ENCODE results near the gene CREB3L1.

DNA sequence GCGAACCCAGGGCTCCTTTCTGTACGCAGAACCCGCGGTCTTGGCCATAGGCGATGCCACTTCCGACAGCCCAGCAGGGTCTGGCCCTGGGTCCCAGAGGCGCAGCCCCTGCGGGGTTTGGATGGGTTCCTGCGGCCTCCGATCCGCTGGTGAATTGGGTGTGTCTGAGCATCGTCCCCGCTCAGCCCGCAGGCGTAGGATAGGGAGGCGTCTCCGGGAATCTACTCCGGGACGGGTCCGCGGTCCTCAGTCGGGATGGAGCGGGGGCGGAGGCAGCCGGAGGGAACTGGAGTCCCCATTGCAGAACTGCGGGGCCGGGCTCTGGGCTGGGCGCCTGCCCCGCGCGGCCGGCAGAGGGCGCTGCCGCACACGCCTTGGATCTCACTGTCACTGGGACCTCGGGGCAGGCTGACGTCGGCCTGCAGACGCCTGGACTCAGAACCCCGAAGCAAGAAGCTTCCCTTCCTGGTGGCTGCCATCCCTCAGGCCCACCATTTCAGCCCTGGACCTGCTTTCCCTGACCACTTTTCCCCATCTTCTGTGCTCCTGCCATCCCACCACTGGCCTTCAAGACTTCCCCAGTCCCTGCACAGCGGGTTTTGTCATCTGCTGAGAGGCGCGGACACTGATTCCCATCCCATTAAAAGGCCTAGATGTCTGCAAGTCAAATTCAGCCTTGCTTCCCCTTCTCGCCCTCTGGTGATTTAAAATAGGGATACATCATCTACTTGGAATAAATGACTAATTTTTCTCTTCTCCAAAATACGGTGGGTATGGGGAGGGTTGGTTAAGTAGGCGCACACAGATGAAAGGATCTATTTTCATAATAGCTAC is 38.3 kb upstream of the CREB3L1 start:
- TF ChIP-seq, protein P1, sequence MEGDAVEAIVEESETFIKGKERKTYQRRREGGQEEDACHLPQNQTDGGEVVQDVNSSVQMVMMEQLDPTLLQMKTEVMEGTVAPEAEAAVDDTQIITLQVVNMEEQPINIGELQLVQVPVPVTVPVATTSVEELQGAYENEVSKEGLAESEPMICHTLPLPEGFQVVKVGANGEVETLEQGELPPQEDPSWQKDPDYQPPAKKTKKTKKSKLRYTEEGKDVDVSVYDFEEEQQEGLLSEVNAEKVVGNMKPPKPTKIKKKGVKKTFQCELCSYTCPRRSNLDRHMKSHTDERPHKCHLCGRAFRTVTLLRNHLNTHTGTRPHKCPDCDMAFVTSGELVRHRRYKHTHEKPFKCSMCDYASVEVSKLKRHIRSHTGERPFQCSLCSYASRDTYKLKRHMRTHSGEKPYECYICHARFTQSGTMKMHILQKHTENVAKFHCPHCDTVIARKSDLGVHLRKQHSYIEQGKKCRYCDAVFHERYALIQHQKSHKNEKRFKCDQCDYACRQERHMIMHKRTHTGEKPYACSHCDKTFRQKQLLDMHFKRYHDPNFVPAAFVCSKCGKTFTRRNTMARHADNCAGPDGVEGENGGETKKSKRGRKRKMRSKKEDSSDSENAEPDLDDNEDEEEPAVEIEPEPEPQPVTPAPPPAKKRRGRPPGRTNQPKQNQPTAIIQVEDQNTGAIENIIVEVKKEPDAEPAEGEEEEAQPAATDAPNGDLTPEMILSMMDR (IDR thresholded peaks at IDR 0.05) = peak; percentile 98
- no peak for TF ChIP-seq ZFX (IDR thresholded peaks at IDR 0.05; ENCODE audit: borderline replicate concordance)

Data from 22Rv1 (cell line).